ENCODE results near the gene DUSP9.

- no peak for TF ChIP-seq CTCF (IDR thresholded peaks at IDR 0.05; ENCODE audit: low read depth, low read length)
- no peak for TF ChIP-seq POLR2A (IDR thresholded peaks at IDR 0.05; ENCODE audit: extremely low read depth, insufficient read length)
- TF ChIP-seq MAX (IDR thresholded peaks at IDR 0.05; ENCODE audit: low read depth, low read length) = no peak
- TF ChIP-seq MYC (IDR thresholded peaks at IDR 0.05; ENCODE audit: low read depth, low read length) = no peak
Measured at GRCh38 chrX:153614818-153615217, 32.2 kb upstream of the DUSP9 start.

Data from NB4 (cell line).